Neural progenitor cell (in vitro differentiated cells): ENCODE results near the gene CTXND1. TPM values are rescaled to one million over a fixed set of nuclear protein-coding genes. Genes with fewer than 3 reads are reported as not detected.

Experiments used
- DNase-seq: peaks from one replicate; pipeline ENCODE4 v3.0.0-alpha.2; 2016; ENCODE audit warnings: low spot score
- H2AFZ ChIP-seq: fragments of 200-600 bp; sonication (generic); replicated peaks from 2 replicates; pipeline ENCODE4 v1.6.1; 2016; ENCODE audit warnings: antibody characterized with exemption
- H3F3A ChIP-seq: fragments of 200-600 bp; sonication (generic); 2 replicates; pipeline ENCODE4 v1.6.1; 2016; ENCODE audit warnings: antibody characterized with exemption, low read depth
- H3K27ac ChIP-seq: fragments of 200-600 bp; sonication (generic); 2 replicates; pipeline ENCODE4 v1.5.1; 2016; ENCODE audit warnings: mild to moderate bottlenecking
- H3K27me3 ChIP-seq: fragments of 200-600 bp; sonication (generic); 2 replicates; pipeline ENCODE4 v1.6.1; 2016; ENCODE audit warnings: mild to moderate bottlenecking, moderate library complexity
- H3K36me3 ChIP-seq: fragments of 200-600 bp; sonication (generic); 2 replicates; pipeline ENCODE4 v1.5.1; 2016
- H3K4me1 ChIP-seq: fragments of 200-600 bp; sonication (generic); 2 replicates; pipeline ENCODE4 v1.6.1; 2016; ENCODE audit warnings: mixed run types
- H3K4me2 ChIP-seq: fragments of 200-600 bp; sonication (generic); 2 replicates; pipeline ENCODE4 v1.6.1; 2016
- H3K4me3 ChIP-seq: fragments of 200-600 bp; sonication (generic); 2 replicates; pipeline ENCODE4 v1.5.1; 2016
- H3K79me2 ChIP-seq: fragments of 200-600 bp; sonication (generic); 2 replicates; pipeline ENCODE4 v1.6.1; 2016; ENCODE audit warnings: low read depth
- H3K9ac ChIP-seq: fragments of 200-600 bp; sonication (generic); 2 replicates; pipeline ENCODE4 v1.6.1; 2016
- H3K9me3 ChIP-seq: fragments of 200-600 bp; sonication (generic); 2 replicates; pipeline ENCODE4 v1.5.1; 2016; ENCODE audit warnings: low read depth
- H4K20me1 ChIP-seq: fragments of 200-600 bp; sonication (generic); 2 replicates; pipeline ENCODE4 v1.6.1; 2016; ENCODE audit warnings: low read depth
- H3K27ac Mint-ChIP-seq: 3 replicates; pipeline ENCODE4 v1.8.0; 2021; ENCODE audit warnings: mixed read lengths
- H3K27me3 Mint-ChIP-seq: 2 replicates; pipeline ENCODE4 v1.8.0; 2022; ENCODE audit warnings: low read depth, mild to moderate bottlenecking, inconsistent platforms, moderate library complexity, mixed read lengths; ENCODE audit not compliant: insufficient read depth
- H3K36me3 Mint-ChIP-seq: 3 replicates; pipeline ENCODE4 v1.8.0; 2021; ENCODE audit warnings: mixed read lengths
- H3K4me1 Mint-ChIP-seq: 3 replicates; pipeline ENCODE4 v1.8.0; 2021; ENCODE audit warnings: mixed read lengths
- H3K4me3 Mint-ChIP-seq: 3 replicates; pipeline ENCODE4 v1.8.0; 2021; ENCODE audit warnings: mild to moderate bottlenecking, moderate library complexity, mixed read lengths
- H3K9me3 Mint-ChIP-seq: 3 replicates; pipeline ENCODE4 v1.8.0; 2020; ENCODE audit warnings: mixed read lengths
- CTCF ChIP-seq: fragments of 200-600 bp; sonication (generic); IDR thresholded peaks from 2 replicates; pipeline ENCODE4 v1.5.1; 2017; ENCODE audit warnings: antibody characterized with exemption, mild to moderate bottlenecking
- EZH2 ChIP-seq: fragments of 200-600 bp; sonication (generic); IDR thresholded peaks from 2 replicates; pipeline ENCODE4 v1.6.1; 2017; ENCODE audit warnings: antibody characterized with exemption, mild to moderate bottlenecking, moderate library complexity
- EZH2phosphoT487 ChIP-seq: fragments of 200-600 bp; sonication (generic); IDR thresholded peaks from 2 replicates; pipeline ENCODE4 v1.6.1; 2017; ENCODE audit warnings: antibody characterized with exemption
- total RNA-seq: library from RNA; depleted of rRNA; stranded (reverse); fragments of >200 nt; gene quantifications from 2 replicates; pipeline ENCODE4 v1.2.3, GENCODE V29; 2015; ENCODE audit warnings: low replicate concordance

Gene CTXND1
- total RNA-seq, 1 donor from 2014 or later, result not detected

- no peak overlapping the region for H3K27ac ChIP-seq
- no peak overlapping the region for H2AFZ ChIP-seq
- no peak overlapping the region for H3K4me2 ChIP-seq
- H3K9ac ChIP-seq, result no peak overlapping the region
- Mint-ChIP-seq H3K9me3 (no peaks in the 10 kb centered on the region), H3K27ac (no peak overlapping the region), H3K4me3 (no peak overlapping the region), H3K36me3 (no peaks in the 10 kb centered on the region), H3K4me1 (no peaks in the 10 kb centered on the region), H3K27me3 (peaks cover 9% of the 10 kb centered on the region)
- no peaks in the 10 kb centered on the region for H3K36me3 ChIP-seq
- no peaks in the 10 kb centered on the region for H4K20me1 ChIP-seq
- peak; percentile 25 for DNase-seq
- no peak overlapping the region for H3K4me3 ChIP-seq
- no peaks in the 10 kb centered on the region for H3K4me1 ChIP-seq
- no peaks in the 10 kb centered on the region for H3K9me3 ChIP-seq
- H3K27me3 ChIP-seq, result peaks cover 76% of the 10 kb centered on the region
- no peaks in the 10 kb centered on the region for H3K79me2 ChIP-seq
- no peak for TF ChIP-seq EZH2phosphoT487
- no peak for TF ChIP-seq EZH2
- TF ChIP-seq CTCF, result no peak
- no peaks in the 10 kb centered on the region for H3F3A ChIP-seq
These were observed 12.0 kb upstream of the CTXND1 start for GRCh38 chr15:80264031-80264430.

GRCh38 chr15:80260551-80260950, 8.5 kb upstream of the CTXND1 start:
- Histone ChIP-seq H3K36me3 (no peaks in the 10 kb centered on the region), H3K27me3 (peaks cover 78% of the 10 kb centered on the region), H3F3A (no peaks in the 10 kb centered on the region), H3K9ac (no peak overlapping the region), H3K4me2 (no peak overlapping the region), H3K4me3 (no peak overlapping the region), H3K27ac (no peak overlapping the region), H2AFZ (no peak overlapping the region), H3K79me2 (no peaks in the 10 kb centered on the region), H3K4me1 (no peaks in the 10 kb centered on the region), H4K20me1 (no peaks in the 10 kb centered on the region), H3K9me3 (no peaks in the 10 kb centered on the region)
- no peaks in the 10 kb centered on the region for H3K36me3 Mint-ChIP-seq
- no peak overlapping the region for H3K27ac Mint-ChIP-seq
- DNase-seq, result no peak
- no peak for TF ChIP-seq CTCF
- TF ChIP-seq EZH2phosphoT487, result no peak
- no peak for TF ChIP-seq EZH2
- no peak overlapping the region for H3K4me3 Mint-ChIP-seq
- H3K27me3 Mint-ChIP-seq, result peaks cover 14% of the 10 kb centered on the region
- no peaks in the 10 kb centered on the region for H3K9me3 Mint-ChIP-seq
- no peaks in the 10 kb centered on the region for H3K4me1 Mint-ChIP-seq

- H2AFZ ChIP-seq, result no peak overlapping the region
- no peaks in the 10 kb centered on the region for H3K36me3 ChIP-seq
- TF ChIP-seq EZH2phosphoT487, result no peak
- TF ChIP-seq CTCF, result no peak
- TF ChIP-seq EZH2, result no peak
- no peak for DNase-seq
- H3K4me1 ChIP-seq, result no peaks in the 10 kb centered on the region
- no peaks in the 10 kb centered on the region for H3K79me2 ChIP-seq
- no peaks in the 10 kb centered on the region for H3K9me3 ChIP-seq
- Mint-ChIP-seq H3K9me3 (no peaks in the 10 kb centered on the region), H3K36me3 (no peaks in the 10 kb centered on the region), H3K27ac (no peak overlapping the region), H3K4me3 (no peak overlapping the region), H3K27me3 (peaks cover 17% of the 10 kb centered on the region), H3K4me1 (no peaks in the 10 kb centered on the region)
- H3K4me3 ChIP-seq, result no peak overlapping the region
- no peak overlapping the region for H3K4me2 ChIP-seq
- H3K27ac ChIP-seq, result no peak overlapping the region
- H3F3A ChIP-seq, result no peaks in the 10 kb centered on the region
- peaks cover 78% of the 10 kb centered on the region for H3K27me3 ChIP-seq
- no peaks in the 10 kb centered on the region for H4K20me1 ChIP-seq
- H3K9ac ChIP-seq, result no peak overlapping the region
These were observed 8.0 kb upstream of the CTXND1 start for GRCh38 chr15:80259942-80260510.
